ENCODE measurements around the gene LCN1. TPM values are rescaled to one million over a fixed set of nuclear protein-coding genes. Genes with fewer than 3 reads are reported as not detected.

The LCN1 gene
- total RNA-seq, 1 experiment from 2014 or later, result not detected

DNA sequence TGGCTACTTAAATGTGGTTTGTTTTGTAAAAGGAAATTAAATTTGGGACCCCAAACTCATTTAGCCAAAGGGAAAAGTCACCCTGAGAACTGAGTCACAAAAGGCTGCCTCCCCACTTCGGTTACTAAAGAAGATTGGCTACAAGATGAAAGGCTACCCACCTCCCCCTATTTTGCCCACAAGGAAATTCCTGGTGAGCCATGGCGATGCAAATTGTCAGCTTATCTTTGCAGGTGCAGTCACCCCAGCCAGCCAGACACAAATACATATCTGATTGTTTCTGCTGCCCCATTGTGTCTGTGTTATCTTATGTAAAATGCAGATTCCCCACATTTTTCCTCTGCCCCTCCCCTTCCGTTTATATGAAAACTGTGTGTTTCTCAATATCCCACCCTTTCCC lies 49.2 kb downstream of the LCN1 start:
- TF ChIP-seq, protein P1, sequence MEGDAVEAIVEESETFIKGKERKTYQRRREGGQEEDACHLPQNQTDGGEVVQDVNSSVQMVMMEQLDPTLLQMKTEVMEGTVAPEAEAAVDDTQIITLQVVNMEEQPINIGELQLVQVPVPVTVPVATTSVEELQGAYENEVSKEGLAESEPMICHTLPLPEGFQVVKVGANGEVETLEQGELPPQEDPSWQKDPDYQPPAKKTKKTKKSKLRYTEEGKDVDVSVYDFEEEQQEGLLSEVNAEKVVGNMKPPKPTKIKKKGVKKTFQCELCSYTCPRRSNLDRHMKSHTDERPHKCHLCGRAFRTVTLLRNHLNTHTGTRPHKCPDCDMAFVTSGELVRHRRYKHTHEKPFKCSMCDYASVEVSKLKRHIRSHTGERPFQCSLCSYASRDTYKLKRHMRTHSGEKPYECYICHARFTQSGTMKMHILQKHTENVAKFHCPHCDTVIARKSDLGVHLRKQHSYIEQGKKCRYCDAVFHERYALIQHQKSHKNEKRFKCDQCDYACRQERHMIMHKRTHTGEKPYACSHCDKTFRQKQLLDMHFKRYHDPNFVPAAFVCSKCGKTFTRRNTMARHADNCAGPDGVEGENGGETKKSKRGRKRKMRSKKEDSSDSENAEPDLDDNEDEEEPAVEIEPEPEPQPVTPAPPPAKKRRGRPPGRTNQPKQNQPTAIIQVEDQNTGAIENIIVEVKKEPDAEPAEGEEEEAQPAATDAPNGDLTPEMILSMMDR (conservative IDR thresholded peaks at IDR 0.05), result no peak
- no peak overlapping the region for H2AFZ ChIP-seq (ENCODE audit: low read length)
- H3K23me2 ChIP-seq (ENCODE audit: insufficient read length, low read depth, low read length, poor library complexity, severe bottlenecking), result no peaks in the 10 kb centered on the region
- no peak overlapping the region for H2BK120ac ChIP-seq (ENCODE audit: low read depth, low read length, poor library complexity, severe bottlenecking)
- no peak overlapping the region for H3K4me3 Mint-ChIP-seq
- H2BK20ac ChIP-seq (ENCODE audit: low read depth, low read length, poor library complexity, severe bottlenecking), result no peak overlapping the region
- H3K36me3 Mint-ChIP-seq (ENCODE audit: insufficient read depth in 1 of 3, low read depth in 3 of 3), result peaks cover 8% of the 10 kb centered on the region in 3 experiments; a peak in 6 of 7 replicates
- H3K4ac ChIP-seq (ENCODE audit: low read depth, low read length), result no peak overlapping the region
- no peaks in the 10 kb centered on the region; the same call in 1 of the 2 replicates for H3K4me1 ChIP-seq (ENCODE audit: insufficient read depth, low read length)
- no CpG with 5 or more reads among the region's 3 CpGs for WGBS (ENCODE audit: extremely low coverage, insufficient read length, low lambda C conversion rate)
- no peak overlapping the region for H2BK15ac ChIP-seq (ENCODE audit: low read depth, low read length)
- no peaks in the 10 kb centered on the region for H3K79me2 ChIP-seq (ENCODE audit: insufficient read depth, low read length)
- no peak overlapping the region for H3T11ph ChIP-seq (ENCODE audit: low read length)
- no peak overlapping the region for H3K23ac ChIP-seq (ENCODE audit: insufficient read length, low read depth, low read length)
- H3K27ac ChIP-seq (ENCODE audit: insufficient read length, low read depth, low read length), result no peak overlapping the region
- no peak overlapping the region for H4K5ac ChIP-seq (ENCODE audit: insufficient read length, low read depth, low read length)
- no peak overlapping the region for H4K8ac ChIP-seq (replicated peaks; ENCODE audit: insufficient read length, low read depth, low read length)
- H4K91ac ChIP-seq (ENCODE audit: insufficient read length, low read depth, low read length), result no peak overlapping the region
- H4K20me1 ChIP-seq (ENCODE audit: control insufficient read depth, insufficient read depth, insufficient read length), result no peaks in the 10 kb centered on the region
- H3K79me1 ChIP-seq (ENCODE audit: insufficient read depth, low read depth, low read length, poor library complexity, severe bottlenecking), result no peaks in the 10 kb centered on the region
- peaks cover 9 to 12% of the 10 kb centered on the region in 2 experiments for H3K9me3 Mint-ChIP-seq
- H3K9me3 ChIP-seq (ENCODE audit: control insufficient read depth, low read depth, low read length), result no peaks in the 10 kb centered on the region
- H3K56ac ChIP-seq (ENCODE audit: insufficient read length, low read depth, low read length), result no peak overlapping the region
- peaks cover 3% of the 10 kb centered on the region; the same call in 1 of the 2 replicates for H3K27me3 Mint-ChIP-seq (ENCODE audit: low read depth)
- H3K27me3 ChIP-seq (ENCODE audit: insufficient read depth, low read length), result no peaks in the 10 kb centered on the region
- H3K14ac ChIP-seq (ENCODE audit: insufficient read depth, low read length), result no peak overlapping the region
- no peak overlapping the region for H2BK12ac ChIP-seq (ENCODE audit: insufficient read length, low read depth, low read length)
- H3K18ac ChIP-seq (ENCODE audit: insufficient read length, low read depth, low read length), result no peak overlapping the region
- no peak overlapping the region for H2BK5ac ChIP-seq (ENCODE audit: insufficient read length, low read length)
- no peak overlapping the region for H3K9ac ChIP-seq (ENCODE audit: extremely low read depth, insufficient read length, low read length)
- H3K4me1 Mint-ChIP-seq, result peaks cover 9 to 11% of the 10 kb centered on the region in 2 experiments
- no peak overlapping the region for H3K27ac Mint-ChIP-seq
- DNase-seq, result no peak
- H3K4me2 ChIP-seq (ENCODE audit: insufficient read depth, insufficient read length, low read length), result no peak overlapping the region
- H2AK5ac ChIP-seq (ENCODE audit: insufficient read length, low read length), result no peak overlapping the region
